K562 (cell line): ENCODE results near the gene HEXIM2. TPM values are rescaled to one million over a fixed set of nuclear protein-coding genes. Genes with fewer than 3 reads are reported as not detected.
A peak's percentile ranks its signal among the peaks of the same experiment; 100 is the strongest.

Source experiments
- CREBBP ChIP-seq: IDR thresholded peaks from one replicate; pipeline ENCODE4 v1.6.1; 2012; ENCODE audit warnings: low read depth, mild to moderate bottlenecking, control low read depth, inconsistent platforms, low read length
- CREM ChIP-seq: IDR thresholded peaks from 2 replicates; pipeline ENCODE4 v1.6.1; 2014; ENCODE audit warnings: antibody characterized with exemption, low read depth
- MBD2 ChIP-seq: sonication (generic); IDR thresholded peaks from 2 replicates; pipeline ENCODE4 v1.6.1; 2016; ENCODE audit warnings: low read depth, borderline replicate concordance
- SIN3B ChIP-seq: fragments of 450-650 bp; IDR thresholded peaks from 2 replicates; pipeline ENCODE4 v1.6.1; 2017; ENCODE audit warnings: low read depth, mild to moderate bottlenecking, moderate library complexity
- SPI1 ChIP-seq: IDR thresholded peaks from 2 replicates; pipeline ENCODE4 v1.6.1; 2011; ENCODE audit warnings: low read depth, low read length, control low read depth, borderline replicate concordance
- U2AF1 ChIP-seq: fragments of 200-400 bp; formaldehyde crosslinking; optimal IDR thresholded peaks from 2 replicates; pipeline ENCODE3; 2017; ENCODE audit warnings: mild to moderate bottlenecking, low read depth, low read length, moderate library complexity
- ZSCAN32 ChIP-seq: fragments of 450-650 bp; formaldehyde crosslinking; IDR thresholded peaks from 2 replicates; pipeline ENCODE4 v1.4.0; 2020; ENCODE audit warnings: mild to moderate bottlenecking, moderate library complexity
- polyA plus RNA-seq, 8 experiments: library from polyadenylated mRNA; depleted of rRNA in 4 of 8; stranded (reverse) in 5 of 8; unstranded in 3 of 8; fragments of >200 nt; fragmentation: Nextera tagmentation in 2 of 8; fragmentation: Illumina TruSeq in 1 of 8; extraction: Ambion mirVana in 2 of 8; extraction: Trizol in 1 of 8; gene quantifications; 2 replicates each; pipeline versions ENCODE4 v1.2.1 to v1.2.3, GENCODE V29; 2011 to 2014; ENCODE audit warnings: inconsistent platforms in 1 of 8, missing spikeins in 1 of 8
- total RNA-seq, 7 experiments: library from RNA; depleted of rRNA in 6 of 7; stranded (reverse); fragments of >200 nt in 6 of 7; fragmentation: Illumina TruSeq in 2 of 7; extraction: Trizol in 2 of 7; gene quantifications; 2 replicates each; pipeline versions ENCODE4 v1.2.1 to v1.2.3, GENCODE V29; 2011 to 2021; ENCODE audit warnings: low replicate concordance in 1 of 7
- TF ChIP-seq, protein P1 (sequence below): fragments of 200-600 bp; sonication (generic); IDR thresholded peaks from one replicate; pipeline ENCODE4 v1.6.1; 2012; ENCODE audit warnings: mild to moderate bottlenecking, low read depth, low read length, inconsistent platforms
- TF ChIP-seq, protein P2 (sequence below): fragments of 250-450 bp; sonication (Bioruptor Pico); IDR thresholded peaks from 2 replicates; pipeline ENCODE4 v1.8.0; 2022; ENCODE audit warnings: moderate library complexity, mild to moderate bottlenecking, inconsistent platforms

The HEXIM2 gene
- total and polyA plus RNA-seq, 9 of the 15 experiments (the other 6 are each of a cell fraction or from before 2014, with no cell fraction given), result 0.69 to 3.4 (median 1.1) TPM; not detected in 2

- TF ChIP-seq, protein P1, sequence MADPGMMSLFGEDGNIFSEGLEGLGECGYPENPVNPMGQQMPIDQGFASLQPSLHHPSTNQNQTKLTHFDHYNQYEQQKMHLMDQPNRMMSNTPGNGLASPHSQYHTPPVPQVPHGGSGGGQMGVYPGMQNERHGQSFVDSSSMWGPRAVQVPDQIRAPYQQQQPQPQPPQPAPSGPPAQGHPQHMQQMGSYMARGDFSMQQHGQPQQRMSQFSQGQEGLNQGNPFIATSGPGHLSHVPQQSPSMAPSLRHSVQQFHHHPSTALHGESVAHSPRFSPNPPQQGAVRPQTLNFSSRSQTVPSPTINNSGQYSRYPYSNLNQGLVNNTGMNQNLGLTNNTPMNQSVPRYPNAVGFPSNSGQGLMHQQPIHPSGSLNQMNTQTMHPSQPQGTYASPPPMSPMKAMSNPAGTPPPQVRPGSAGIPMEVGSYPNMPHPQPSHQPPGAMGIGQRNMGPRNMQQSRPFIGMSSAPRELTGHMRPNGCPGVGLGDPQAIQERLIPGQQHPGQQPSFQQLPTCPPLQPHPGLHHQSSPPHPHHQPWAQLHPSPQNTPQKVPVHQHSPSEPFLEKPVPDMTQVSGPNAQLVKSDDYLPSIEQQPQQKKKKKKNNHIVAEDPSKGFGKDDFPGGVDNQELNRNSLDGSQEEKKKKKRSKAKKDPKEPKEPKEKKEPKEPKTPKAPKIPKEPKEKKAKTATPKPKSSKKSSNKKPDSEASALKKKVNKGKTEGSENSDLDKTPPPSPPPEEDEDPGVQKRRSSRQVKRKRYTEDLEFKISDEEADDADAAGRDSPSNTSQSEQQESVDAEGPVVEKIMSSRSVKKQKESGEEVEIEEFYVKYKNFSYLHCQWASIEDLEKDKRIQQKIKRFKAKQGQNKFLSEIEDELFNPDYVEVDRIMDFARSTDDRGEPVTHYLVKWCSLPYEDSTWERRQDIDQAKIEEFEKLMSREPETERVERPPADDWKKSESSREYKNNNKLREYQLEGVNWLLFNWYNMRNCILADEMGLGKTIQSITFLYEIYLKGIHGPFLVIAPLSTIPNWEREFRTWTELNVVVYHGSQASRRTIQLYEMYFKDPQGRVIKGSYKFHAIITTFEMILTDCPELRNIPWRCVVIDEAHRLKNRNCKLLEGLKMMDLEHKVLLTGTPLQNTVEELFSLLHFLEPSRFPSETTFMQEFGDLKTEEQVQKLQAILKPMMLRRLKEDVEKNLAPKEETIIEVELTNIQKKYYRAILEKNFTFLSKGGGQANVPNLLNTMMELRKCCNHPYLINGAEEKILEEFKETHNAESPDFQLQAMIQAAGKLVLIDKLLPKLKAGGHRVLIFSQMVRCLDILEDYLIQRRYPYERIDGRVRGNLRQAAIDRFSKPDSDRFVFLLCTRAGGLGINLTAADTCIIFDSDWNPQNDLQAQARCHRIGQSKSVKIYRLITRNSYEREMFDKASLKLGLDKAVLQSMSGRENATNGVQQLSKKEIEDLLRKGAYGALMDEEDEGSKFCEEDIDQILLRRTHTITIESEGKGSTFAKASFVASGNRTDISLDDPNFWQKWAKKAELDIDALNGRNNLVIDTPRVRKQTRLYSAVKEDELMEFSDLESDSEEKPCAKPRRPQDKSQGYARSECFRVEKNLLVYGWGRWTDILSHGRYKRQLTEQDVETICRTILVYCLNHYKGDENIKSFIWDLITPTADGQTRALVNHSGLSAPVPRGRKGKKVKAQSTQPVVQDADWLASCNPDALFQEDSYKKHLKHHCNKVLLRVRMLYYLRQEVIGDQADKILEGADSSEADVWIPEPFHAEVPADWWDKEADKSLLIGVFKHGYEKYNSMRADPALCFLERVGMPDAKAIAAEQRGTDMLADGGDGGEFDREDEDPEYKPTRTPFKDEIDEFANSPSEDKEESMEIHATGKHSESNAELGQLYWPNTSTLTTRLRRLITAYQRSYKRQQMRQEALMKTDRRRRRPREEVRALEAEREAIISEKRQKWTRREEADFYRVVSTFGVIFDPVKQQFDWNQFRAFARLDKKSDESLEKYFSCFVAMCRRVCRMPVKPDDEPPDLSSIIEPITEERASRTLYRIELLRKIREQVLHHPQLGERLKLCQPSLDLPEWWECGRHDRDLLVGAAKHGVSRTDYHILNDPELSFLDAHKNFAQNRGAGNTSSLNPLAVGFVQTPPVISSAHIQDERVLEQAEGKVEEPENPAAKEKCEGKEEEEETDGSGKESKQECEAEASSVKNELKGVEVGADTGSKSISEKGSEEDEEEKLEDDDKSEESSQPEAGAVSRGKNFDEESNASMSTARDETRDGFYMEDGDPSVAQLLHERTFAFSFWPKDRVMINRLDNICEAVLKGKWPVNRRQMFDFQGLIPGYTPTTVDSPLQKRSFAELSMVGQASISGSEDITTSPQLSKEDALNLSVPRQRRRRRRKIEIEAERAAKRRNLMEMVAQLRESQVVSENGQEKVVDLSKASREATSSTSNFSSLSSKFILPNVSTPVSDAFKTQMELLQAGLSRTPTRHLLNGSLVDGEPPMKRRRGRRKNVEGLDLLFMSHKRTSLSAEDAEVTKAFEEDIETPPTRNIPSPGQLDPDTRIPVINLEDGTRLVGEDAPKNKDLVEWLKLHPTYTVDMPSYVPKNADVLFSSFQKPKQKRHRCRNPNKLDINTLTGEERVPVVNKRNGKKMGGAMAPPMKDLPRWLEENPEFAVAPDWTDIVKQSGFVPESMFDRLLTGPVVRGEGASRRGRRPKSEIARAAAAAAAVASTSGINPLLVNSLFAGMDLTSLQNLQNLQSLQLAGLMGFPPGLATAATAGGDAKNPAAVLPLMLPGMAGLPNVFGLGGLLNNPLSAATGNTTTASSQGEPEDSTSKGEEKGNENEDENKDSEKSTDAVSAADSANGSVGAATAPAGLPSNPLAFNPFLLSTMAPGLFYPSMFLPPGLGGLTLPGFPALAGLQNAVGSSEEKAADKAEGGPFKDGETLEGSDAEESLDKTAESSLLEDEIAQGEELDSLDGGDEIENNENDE, result peak; percentile 34
- TF ChIP-seq, protein P2, sequence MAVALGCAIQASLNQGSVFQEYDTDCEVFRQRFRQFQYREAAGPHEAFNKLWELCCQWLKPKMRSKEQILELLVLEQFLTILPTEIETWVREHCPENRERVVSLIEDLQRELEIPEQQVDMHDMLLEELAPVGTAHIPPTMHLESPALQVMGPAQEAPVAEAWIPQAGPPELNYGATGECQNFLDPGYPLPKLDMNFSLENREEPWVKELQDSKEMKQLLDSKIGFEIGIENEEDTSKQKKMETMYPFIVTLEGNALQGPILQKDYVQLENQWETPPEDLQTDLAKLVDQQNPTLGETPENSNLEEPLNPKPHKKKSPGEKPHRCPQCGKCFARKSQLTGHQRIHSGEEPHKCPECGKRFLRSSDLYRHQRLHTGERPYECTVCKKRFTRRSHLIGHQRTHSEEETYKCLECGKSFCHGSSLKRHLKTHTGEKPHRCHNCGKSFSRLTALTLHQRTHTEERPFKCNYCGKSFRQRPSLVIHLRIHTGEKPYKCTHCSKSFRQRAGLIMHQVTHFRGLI (CRISPR knock-in tag), result no peak
- TF ChIP-seq ZSCAN32 (CRISPR knock-in tag), result peak; percentile 82
- peak; percentile 70 for TF ChIP-seq CREM
- no peak for TF ChIP-seq U2AF1
- peak; percentile 82 for TF ChIP-seq MBD2
- TF ChIP-seq SPI1, result no peak
- TF ChIP-seq CREBBP, result peak; percentile 53
- TF ChIP-seq SIN3B, result peak; percentile 52; the same call in 1 of the 2 replicates
Observed at GRCh38 chr17:45148183-45149036, 13.3 kb upstream of the HEXIM2 start, which contains the start of gene HEXIM1 (continued).
